ENCODE data around the gene DRD4. TPM values are rescaled to one million over a fixed set of nuclear protein-coding genes. Genes with fewer than 3 reads are reported as not detected.

DRD4 gene
- total and polyA plus RNA-seq, 12 donors, result 0.28 to 1.3 (median 0.47) TPM; not detected in 3

- TF ChIP-seq POLR2A (IDR thresholded peaks at IDR 0.05), result no peak
- intact Hi-C loops (cut with DNase I), result loop anchor here in 1 of 2 donors (5.0 kb wide), 1 partner anchor 62 kb away; no protein-coding TSS in a partner anchor
- Histone ChIP-seq H3K27ac (no peak overlapping the region), H3K4me3 (no peak overlapping the region), H3K36me3 (replicated peaks in 1 of 2) (peaks cover 0 to 20% of the 10 kb centered on the region in 2 donors), H3K9me3 (replicated peaks in 1 of 3) (no peaks in the 10 kb centered on the region), H3K27me3 (no peaks in the 10 kb centered on the region), H3K4me1 (replicated peaks in 1 of 2) (peaks cover 0 to under 1% of the 10 kb centered on the region in 2 donors)
- DNase-seq, result no peak
- 86 to 93% (median 88%) methylated on average over 8 to 19 of the region's 19 CpGs for whole genome bisulfite sequencing, 4 donors
These were observed 23.2 kb downstream of the DRD4 start for GRCh38 chr11:660281-660680.

- 73 to 82% (median 78%) methylated on average over 17 to 19 of the region's 19 CpGs for WGBS, 4 donors
- TF ChIP-seq POLR2A (IDR thresholded peaks at IDR 0.05), result no peak
- no peak for TF ChIP-seq CTCF (IDR thresholded peaks at IDR 0.05)
- no peaks in the 10 kb centered on the region for H3K9me3 ChIP-seq (replicated peaks in 1 of 3)
- no peak overlapping the region for H3K4me3 ChIP-seq
- peaks cover 5 to 7% of the 10 kb centered on the region in 2 donors for H3K4me1 ChIP-seq (replicated peaks in 1 of 2)
- peaks cover 0 to 20% of the 10 kb centered on the region in 2 donors for H3K36me3 ChIP-seq (replicated peaks in 1 of 2)
- H3K27me3 ChIP-seq, result no peaks in the 10 kb centered on the region
- intact Hi-C loops (cut with DNase I), result loop anchor here in 1 of 2 donors (5.0 kb wide), 1 partner anchor 61 kb away; no protein-coding TSS in a partner anchor
- H3K27ac ChIP-seq, result no peak overlapping the region
- no peak for DNase-seq
These were observed 23.8 kb downstream of the DRD4 start for GRCh38 chr11:660681-661444.

GRCh38 chr11:662689-663274, 25.7 kb downstream of the DRD4 start:
- H3K4me3 ChIP-seq, result no peak overlapping the region
- H3K4me1 ChIP-seq (replicated peaks in 1 of 2), result peaks cover 7 to 9% of the 10 kb centered on the region in 2 donors
- H3K27ac ChIP-seq, result no peak overlapping the region
- peak; percentile 56 to 89 (median 74) for DNase-seq
- WGBS, 4 donors, result 57 to 81% (median 63%) methylated on average over 9 to 15 of the region's 15 CpGs
- intact Hi-C loops (cut with DNase I), result loop anchor here (2.0 to 5.0 kb wide), 2 partner anchors 60 to 62 kb away; no protein-coding TSS in a partner anchor
- TF ChIP-seq CTCF (IDR thresholded peaks at IDR 0.05) (peak; percentile 72 to 90 (median 84)), POLR2A (IDR thresholded peaks at IDR 0.05) (no peak)
- H3K9me3 ChIP-seq (replicated peaks in 1 of 3), result no peaks in the 10 kb centered on the region
- no peaks in the 10 kb centered on the region for H3K27me3 ChIP-seq
- H3K36me3 ChIP-seq (replicated peaks in 1 of 2), result peaks cover 0 to 20% of the 10 kb centered on the region in 2 donors

- no peaks in the 10 kb centered on the region for H3K27me3 ChIP-seq
- H3K4me1 ChIP-seq (replicated peaks in 1 of 2), result peaks cover 7 to 14% of the 10 kb centered on the region in 2 donors
- peaks cover 0 to 7% of the 10 kb centered on the region in 2 donors for H3K36me3 ChIP-seq (replicated peaks in 1 of 2)
- H3K9me3 ChIP-seq (replicated peaks in 1 of 3), result no peaks in the 10 kb centered on the region
- no peak for DNase-seq
- WGBS, 4 donors, result 63 to 75% (median 72%) methylated on average over 8 to 15 of the region's 15 CpGs
- no peak overlapping the region for H3K4me3 ChIP-seq
- intact Hi-C loops (cut with DNase I), result no loop called here
- peak overlapping the region in 4 of 5 donors; percentile 26 to 62 (median 28) for H3K27ac ChIP-seq
- TF ChIP-seq CTCF (IDR thresholded peaks at IDR 0.05), result no peak
- no peak for TF ChIP-seq POLR2A (IDR thresholded peaks at IDR 0.05)
These were observed 28.1 kb downstream of the DRD4 start for GRCh38 chr11:665062-665703.
